ENCODE measurements around the gene IMMP1L. TPM values are rescaled to one million over a fixed set of nuclear protein-coding genes. Genes with fewer than 3 reads are reported as not detected.

The IMMP1L gene
- total RNA-seq, 1 donor from 2014 or later = 17.9 TPM

GRCh38 chr11:31441296-31441695 is 68.1 kb downstream of the IMMP1L start:
- CTCF ChIA-PET = no interaction called here
- ATAC-seq (ENCODE audit: low read depth) = no peak
- POLR2A ChIA-PET = no interaction called here

DNA sequence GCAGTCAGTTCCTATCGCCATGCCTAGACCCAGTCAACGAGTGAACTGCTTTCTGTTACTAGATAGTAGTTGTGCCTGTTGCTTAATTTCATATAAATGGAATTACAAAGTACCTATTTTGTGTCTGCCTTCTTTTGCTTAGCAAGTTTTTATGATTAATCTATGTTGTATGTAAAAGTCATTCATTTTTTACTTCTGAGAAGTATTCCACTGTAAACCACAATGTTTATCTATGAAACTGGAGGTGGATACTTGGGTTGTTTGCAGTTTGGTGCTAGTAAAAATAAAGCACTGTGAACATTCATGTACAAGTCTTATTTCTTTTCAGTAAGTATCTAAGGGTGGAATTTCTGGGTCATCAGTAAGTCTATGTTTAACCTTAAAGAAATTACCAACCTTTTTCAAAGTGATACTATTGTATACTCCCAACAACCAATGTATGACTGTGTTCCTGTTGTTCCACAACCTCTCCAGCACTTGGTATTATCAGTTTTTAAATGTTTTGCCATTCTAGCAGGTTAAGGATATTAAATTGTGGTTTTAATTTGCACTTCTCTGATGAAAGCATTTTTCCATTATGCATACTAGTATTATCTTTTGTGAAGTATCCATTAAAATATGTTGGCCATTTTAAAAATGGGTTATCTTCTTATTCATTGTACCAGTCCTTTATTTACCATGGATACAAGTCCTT is 71.5 kb downstream of the IMMP1L start:
- H3K36me3 Mint-ChIP-seq (ENCODE audit: low read depth) = peaks cover 2% of the 10 kb centered on the region
- CTCF ChIA-PET = no interaction called here
- H3K4me1 Mint-ChIP-seq = no peaks in the 10 kb centered on the region
- POLR2A ChIA-PET = no interaction called here
- intact Hi-C loops (cut with micrococcal nuclease) = no loop called here
- no peaks in the 10 kb centered on the region for H3K27me3 Mint-ChIP-seq
- DNase-seq (no peak), ATAC-seq (ENCODE audit: low read depth) (no peak)
- TF ChIP-seq, protein P1, sequence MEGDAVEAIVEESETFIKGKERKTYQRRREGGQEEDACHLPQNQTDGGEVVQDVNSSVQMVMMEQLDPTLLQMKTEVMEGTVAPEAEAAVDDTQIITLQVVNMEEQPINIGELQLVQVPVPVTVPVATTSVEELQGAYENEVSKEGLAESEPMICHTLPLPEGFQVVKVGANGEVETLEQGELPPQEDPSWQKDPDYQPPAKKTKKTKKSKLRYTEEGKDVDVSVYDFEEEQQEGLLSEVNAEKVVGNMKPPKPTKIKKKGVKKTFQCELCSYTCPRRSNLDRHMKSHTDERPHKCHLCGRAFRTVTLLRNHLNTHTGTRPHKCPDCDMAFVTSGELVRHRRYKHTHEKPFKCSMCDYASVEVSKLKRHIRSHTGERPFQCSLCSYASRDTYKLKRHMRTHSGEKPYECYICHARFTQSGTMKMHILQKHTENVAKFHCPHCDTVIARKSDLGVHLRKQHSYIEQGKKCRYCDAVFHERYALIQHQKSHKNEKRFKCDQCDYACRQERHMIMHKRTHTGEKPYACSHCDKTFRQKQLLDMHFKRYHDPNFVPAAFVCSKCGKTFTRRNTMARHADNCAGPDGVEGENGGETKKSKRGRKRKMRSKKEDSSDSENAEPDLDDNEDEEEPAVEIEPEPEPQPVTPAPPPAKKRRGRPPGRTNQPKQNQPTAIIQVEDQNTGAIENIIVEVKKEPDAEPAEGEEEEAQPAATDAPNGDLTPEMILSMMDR (IDR thresholded peaks at IDR 0.05) = no peak
- H3K27ac Mint-ChIP-seq = no peak overlapping the region
- no peak overlapping the region for H3K4me3 Mint-ChIP-seq
- H3K9me3 Mint-ChIP-seq = no peaks in the 10 kb centered on the region

More at GRCh38 chr11:31441296-31441695, 68.1 kb downstream of the IMMP1L start:
- intact Hi-C loops (cut with micrococcal nuclease) = no loop called here
- DNase-seq = no peak
- Mint-ChIP-seq H3K4me1 (no peaks in the 10 kb centered on the region), H3K27me3 (no peaks in the 10 kb centered on the region), H3K36me3 (ENCODE audit: low read depth) (no peaks in the 10 kb centered on the region), H3K27ac (no peak overlapping the region), H3K4me3 (no peak overlapping the region), H3K9me3 (no peaks in the 10 kb centered on the region)
- TF ChIP-seq, protein P1 (IDR thresholded peaks at IDR 0.05) = no peak

- ATAC-seq (ENCODE audit: low read depth) (no peak), DNase-seq (no peak)
- H3K4me3 Mint-ChIP-seq = no peak overlapping the region
- ChIA-PET POLR2A (no interaction called here), CTCF (no interaction called here)
- H3K27me3 Mint-ChIP-seq = no peaks in the 10 kb centered on the region
- intact Hi-C loops (cut with micrococcal nuclease) = no loop called here
- H3K9me3 Mint-ChIP-seq = no peaks in the 10 kb centered on the region
- H3K36me3 Mint-ChIP-seq (ENCODE audit: low read depth) = peaks cover 22% of the 10 kb centered on the region
- H3K27ac Mint-ChIP-seq = no peak overlapping the region
- TF ChIP-seq, protein P1 (IDR thresholded peaks at IDR 0.05) = no peak
- H3K4me1 Mint-ChIP-seq = no peaks in the 10 kb centered on the region
Measured at GRCh38 chr11:31433851-31434250, 75.6 kb downstream of the IMMP1L start.

- CTCF ChIA-PET = no interaction called here
- no peaks in the 10 kb centered on the region for H3K27me3 Mint-ChIP-seq
- intact Hi-C loops (cut with micrococcal nuclease) = no loop called here
Measured at GRCh38 chr11:31424652-31425051, 84.8 kb downstream of the IMMP1L start.

GRCh38 chr11:31422703-31423102 is 86.7 kb downstream of the IMMP1L start:
- intact Hi-C loops (cut with micrococcal nuclease) = no loop called here
- TF ChIP-seq, protein P1 (IDR thresholded peaks at IDR 0.05) = no peak
- ChIA-PET CTCF (no interaction called here), POLR2A (no interaction called here)
- Mint-ChIP-seq H3K4me1 (no peaks in the 10 kb centered on the region), H3K27ac (no peak overlapping the region), H3K36me3 (ENCODE audit: low read depth) (peaks cover 12% of the 10 kb centered on the region), H3K4me3 (no peak overlapping the region), H3K9me3 (no peaks in the 10 kb centered on the region), H3K27me3 (no peaks in the 10 kb centered on the region)
- no peak for ATAC-seq (ENCODE audit: low read depth)
- no peak for DNase-seq

More at GRCh38 chr11:31424652-31425051, 84.8 kb downstream of the IMMP1L start:
- H3K9me3 Mint-ChIP-seq = no peaks in the 10 kb centered on the region
- TF ChIP-seq, protein P1 (IDR thresholded peaks at IDR 0.05) = no peak
- peaks cover 19% of the 10 kb centered on the region for H3K36me3 Mint-ChIP-seq (ENCODE audit: low read depth)
- ATAC-seq (ENCODE audit: low read depth) (no peak), DNase-seq (no peak)
- POLR2A ChIA-PET = no interaction called here
- no peaks in the 10 kb centered on the region for H3K4me1 Mint-ChIP-seq
- H3K27ac Mint-ChIP-seq = no peak overlapping the region
- no peak overlapping the region for H3K4me3 Mint-ChIP-seq
